Measurements from ENCODE around the gene RBM19. TPM values are rescaled to one million over a fixed set of nuclear protein-coding genes. Genes with fewer than 3 reads are reported as not detected.

RBM19 gene
- total and polyA plus RNA-seq, 4 donors = 7.9 to 18.7 (median 9.0) TPM

- no peak overlapping the region for H3K9ac ChIP-seq (ENCODE audit: low read depth in 1 of 2, low read length in 2 of 2)
- H3K9me3 ChIP-seq (ENCODE audit: control insufficient read depth in 4 of 4, low read length in 3 of 4) = no peaks in the 10 kb centered on the region
- no peak overlapping the region for H3K27ac ChIP-seq (ENCODE audit: low read depth in 1 of 2, low read length in 2 of 2)
- peaks cover 0 to 3% (median 0%) of the 10 kb centered on the region in 4 donors for H3K4me1 ChIP-seq (ENCODE audit: control insufficient read depth in 4 of 4, insufficient read depth in 4 of 4, low read length in 3 of 4)
- no peaks in the 10 kb centered on the region for H3K27me3 ChIP-seq (ENCODE audit: control insufficient read depth in 4 of 4, insufficient read depth in 4 of 4, low read length in 3 of 4)
- H3K4me3 ChIP-seq (ENCODE audit: low read depth in 1 of 3, low read length in 3 of 3) = no peak overlapping the region
- no peak for DNase-seq (ENCODE audit: low spot score)
- TF ChIP-seq FOXA1 (IDR thresholded peaks at IDR 0.05) (no peak), ATF3 (IDR thresholded peaks at IDR 0.05) (no peak), RAD21 (IDR thresholded peaks at IDR 0.05) (no peak), HNF4A (conservative IDR thresholded peaks at IDR 0.05) (no peak), CTCF (IDR thresholded peaks at IDR 0.05; ENCODE audit: low read depth, low read length, missing input control) (no peak), TAF1 (conservative IDR thresholded peaks at IDR 0.05) (no peak), FOXA2 (IDR thresholded peaks at IDR 0.05) (no peak), ZBTB33 (IDR thresholded peaks at IDR 0.05) (no peak), MAX (IDR thresholded peaks at IDR 0.05) (no peak), YY1 (IDR thresholded peaks at IDR 0.05) (no peak), REST (IDR thresholded peaks at IDR 0.05) (no peak), NR2F2 (IDR thresholded peaks at IDR 0.05) (no peak), JUND (IDR thresholded peaks at IDR 0.05) (no peak), HNF4G (IDR thresholded peaks at IDR 0.05) (no peak), GABPA (IDR thresholded peaks at IDR 0.05 in 1 of 2, conservative IDR thresholded peaks at IDR 0.05 in 1 of 2) (no peak), RXRA (IDR thresholded peaks at IDR 0.05) (no peak)
- H3K36me3 ChIP-seq (ENCODE audit: control insufficient read depth in 4 of 4, insufficient read depth in 3 of 4, low read depth in 1 of 4, low read length in 3 of 4) = peaks cover 0 to 11% (median 1%) of the 10 kb centered on the region in 4 donors
- WGBS = 93% methylated on average over 3 of the region's 3 CpGs
These were observed 118.3 kb downstream of the RBM19 start for GRCh38 chr12:113847856-113848255.
